GM21360 (cell line): ENCODE measurements around the gene HS6ST2.
"Not testable (repeated sequence)": the region's sequence is repeated elsewhere in the genome, so short reads cannot be mapped to it uniquely, and the experiment has no call there.

ENCODE experiments used
- ATAC-seq: cut with Tn5 transposase; IDR thresholded peaks from one replicate; pipeline ENCODE4 v1.9.1; 2021; ENCODE audit warnings: mild to moderate bottlenecking, moderate library complexity; ENCODE audit not compliant: unreplicated experiment

HS6ST2 gene

DNA sequence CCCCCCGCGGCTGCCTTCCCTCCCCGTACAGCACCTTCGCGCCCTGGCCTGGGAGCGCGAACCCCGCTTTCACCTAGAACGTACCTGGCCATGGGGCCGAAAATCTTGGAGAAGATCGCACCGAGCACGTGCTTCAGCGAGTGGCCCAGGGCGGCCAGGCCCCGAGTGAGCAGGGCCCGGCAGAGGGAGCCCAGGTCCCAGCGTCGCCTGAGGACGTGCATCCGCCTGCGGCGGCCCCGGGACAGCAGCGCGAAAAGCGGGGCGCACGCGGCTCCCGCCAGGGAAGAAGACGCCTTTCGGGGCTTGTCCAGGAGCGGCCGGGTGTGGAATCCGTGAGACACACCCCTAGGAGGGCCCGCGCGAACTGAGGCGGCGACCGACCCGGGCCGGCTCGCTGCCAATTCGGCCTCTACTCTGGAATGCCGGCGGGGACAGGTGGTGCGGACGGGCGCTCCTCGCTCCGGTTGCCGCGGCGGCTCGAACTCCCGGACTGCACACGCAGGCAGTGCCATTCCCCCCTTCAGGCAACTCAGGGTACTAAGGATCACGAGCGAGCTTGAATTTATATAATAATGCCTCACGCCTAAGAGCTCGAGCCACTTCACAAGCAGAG, at the start of gene HS6ST2:
Gene HS6ST2, minus strand, starts transcription at position 539 of the 613 bp plus-strand sequence.
- ATAC-seq: no peak

DNA sequence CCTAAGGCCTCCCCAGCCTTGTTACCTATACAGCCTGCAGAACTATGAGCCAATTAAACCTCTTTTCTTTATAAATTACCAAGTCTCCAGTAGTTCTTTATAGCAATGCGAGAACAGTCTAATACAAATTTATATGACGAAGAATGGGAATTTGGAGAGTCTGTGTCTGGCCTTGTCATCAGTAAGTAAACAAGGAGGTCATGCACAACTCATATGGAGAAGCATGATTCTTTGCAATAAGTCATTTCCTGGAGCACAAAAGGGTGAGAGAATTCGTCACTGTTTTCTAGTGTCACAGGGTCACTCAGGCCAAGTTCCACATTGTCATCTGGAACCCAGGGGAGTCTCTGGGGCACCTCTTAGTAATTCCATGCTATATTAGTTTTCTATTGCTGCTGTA, 49.0 kb upstream of the HS6ST2 start:
- ATAC-seq: no peak

DNA sequence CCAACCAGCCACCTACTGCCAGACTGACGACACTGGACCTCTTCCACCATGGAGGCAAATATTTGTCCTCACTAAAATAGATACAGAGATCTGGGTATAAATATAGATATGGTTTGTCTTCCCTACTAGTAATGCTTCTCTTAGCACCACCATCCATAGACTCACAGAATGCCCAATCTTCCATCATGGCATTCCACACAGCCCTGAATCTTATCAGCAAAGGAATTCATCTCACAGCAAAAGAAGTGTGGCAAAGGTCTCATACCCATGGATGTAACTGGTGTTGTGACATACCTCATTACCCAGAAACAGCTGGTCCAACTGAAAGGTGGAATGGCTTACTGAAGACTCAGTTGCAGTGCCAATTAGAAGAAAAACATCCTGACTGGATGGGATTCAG, 47.2 kb upstream of the HS6ST2 start:
- ATAC-seq: no peak

DNA sequence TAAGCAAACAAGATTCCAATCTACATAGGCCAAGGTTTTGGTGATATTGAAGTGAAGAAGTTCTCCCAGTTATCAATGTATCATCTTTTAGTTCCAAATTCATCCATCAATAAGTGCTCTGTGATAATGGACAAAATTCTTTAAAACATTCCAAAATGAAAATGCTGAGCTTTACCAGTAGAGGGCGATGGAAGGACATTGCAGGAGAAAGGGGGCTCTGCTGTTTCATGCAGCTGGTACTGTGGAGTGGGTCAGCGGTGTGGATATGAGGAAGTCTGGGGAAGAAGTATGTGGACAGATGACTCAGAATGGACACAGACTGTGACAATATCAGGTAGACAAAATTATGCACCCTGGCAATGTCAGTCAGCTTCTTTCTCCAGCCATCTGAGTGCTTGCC, 46.6 kb upstream of the HS6ST2 start:
- ATAC-seq: no peak

DNA sequence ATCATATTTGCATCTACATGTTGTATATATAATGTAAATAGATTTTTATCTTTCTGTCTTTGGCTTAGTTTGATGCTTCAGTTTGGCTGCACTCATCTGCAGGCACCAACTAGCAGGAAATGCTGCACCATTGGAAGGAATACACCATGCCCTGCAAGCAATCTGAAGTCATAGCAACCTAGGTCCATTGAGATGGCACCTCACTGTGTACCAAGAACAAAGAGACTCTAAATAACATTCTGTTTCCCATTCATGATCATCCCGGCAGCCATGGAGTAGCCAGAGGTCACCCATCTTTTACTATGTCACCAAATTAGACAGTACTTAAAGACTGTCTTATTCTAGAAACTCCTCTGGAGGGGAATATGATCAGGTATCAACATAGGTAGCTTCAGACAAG, 40.8 kb upstream of the HS6ST2 start:
- ATAC-seq: no peak

DNA sequence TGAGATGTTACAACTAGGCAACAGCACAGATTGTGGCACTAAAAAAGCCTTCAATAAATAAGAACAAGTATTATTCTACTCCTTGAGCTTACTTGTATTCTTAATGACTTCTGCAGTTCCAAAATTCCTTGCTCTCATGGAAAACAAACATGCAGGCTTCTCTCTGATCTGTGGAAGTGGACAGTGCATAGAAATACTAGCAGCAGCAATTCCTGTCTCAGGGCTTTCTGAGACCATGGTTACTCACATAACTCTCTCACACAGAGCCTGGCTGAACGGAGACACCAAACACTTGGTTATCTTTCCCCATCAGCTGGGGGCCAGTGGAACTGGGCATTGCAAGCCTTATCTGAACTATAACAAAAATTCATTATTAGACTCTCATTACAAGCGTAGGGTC, 32.4 kb upstream of the HS6ST2 start:
- ATAC-seq: no peak

DNA sequence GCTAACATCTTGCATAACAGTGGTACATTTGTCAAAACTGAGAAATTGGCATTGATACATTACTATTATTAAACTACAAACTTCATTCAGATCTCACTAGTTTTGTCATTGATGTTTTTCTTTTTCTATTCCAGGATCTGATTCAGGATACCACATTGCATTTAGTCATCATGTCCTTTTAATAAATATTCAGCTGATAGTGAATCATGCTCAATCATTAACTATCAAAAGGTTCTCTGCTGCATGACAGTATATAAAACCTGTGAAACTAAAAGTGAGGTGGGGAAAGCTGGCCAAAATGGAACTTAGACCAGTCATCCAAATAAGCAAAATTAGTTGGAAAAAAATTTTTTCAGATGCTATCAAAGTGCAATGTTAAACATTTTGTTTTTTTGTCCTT, 28.1 kb upstream of the HS6ST2 start:
- ATAC-seq: no peak

DNA sequence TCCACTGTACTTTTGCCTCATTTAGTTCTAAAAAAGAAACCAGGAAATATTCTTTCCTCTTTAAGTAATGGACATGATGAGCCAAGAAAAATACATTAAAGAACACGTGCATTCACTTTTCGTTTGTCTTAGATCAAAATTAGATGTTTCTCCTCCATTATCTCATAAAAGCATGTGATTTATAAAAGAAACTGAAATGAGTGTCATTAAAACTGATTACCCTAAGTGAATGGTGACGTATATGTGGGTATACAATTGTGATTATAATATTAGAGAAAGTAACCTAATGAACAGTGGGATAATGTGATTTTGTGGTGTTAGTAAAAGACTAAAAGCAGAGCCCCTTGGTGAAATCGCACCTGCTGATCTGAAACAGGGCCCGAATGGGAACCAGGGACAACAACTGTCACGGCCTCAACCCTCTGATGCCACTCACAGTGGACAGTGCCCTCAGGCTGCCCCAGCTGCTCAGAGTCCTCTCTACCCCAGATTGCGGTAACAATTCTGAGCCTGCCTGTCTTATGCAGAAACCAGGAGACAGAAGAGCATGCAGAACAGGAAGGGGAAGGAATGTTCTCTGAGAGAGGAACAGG, 25.7 kb upstream of the HS6ST2 start:
- ATAC-seq: no peak

DNA sequence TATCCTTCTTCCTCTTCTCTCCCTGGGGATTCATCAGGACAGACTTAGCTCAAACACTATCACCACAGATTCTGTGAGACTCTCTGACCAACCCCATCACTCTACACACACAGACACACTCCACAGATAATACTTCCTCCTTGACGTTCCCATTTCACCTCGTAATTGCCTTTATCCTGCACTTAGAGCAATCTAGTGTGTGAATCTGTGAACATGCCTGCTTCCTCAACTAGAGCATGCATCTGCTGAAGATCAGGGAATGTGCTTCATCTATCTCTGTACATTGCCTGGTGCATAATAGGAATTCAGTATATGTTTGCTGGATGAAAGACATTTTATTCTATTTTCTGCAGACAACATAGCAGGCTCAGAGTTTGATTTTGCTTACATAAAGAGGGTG, 25.1 kb upstream of the HS6ST2 start:
- ATAC-seq: no peak

DNA sequence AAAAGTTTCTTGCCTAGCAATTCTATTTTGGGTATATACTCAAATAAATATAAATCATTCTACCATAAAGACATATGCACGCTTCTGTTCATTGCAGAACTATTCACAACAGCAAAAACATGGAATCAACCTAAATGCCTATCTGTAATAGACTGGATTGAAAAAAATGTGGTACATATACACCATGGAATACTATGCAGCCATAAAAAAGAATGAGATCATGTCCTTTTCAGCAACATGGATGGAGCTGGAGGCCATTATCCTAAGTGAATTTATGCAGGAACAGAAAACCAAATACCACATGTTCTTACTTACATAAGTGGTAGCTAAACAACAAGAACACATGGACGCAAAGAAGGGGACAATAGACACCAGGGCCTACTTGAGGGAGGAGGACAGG, 21.6 kb upstream of the HS6ST2 start:
- not testable (repeated sequence) for ATAC-seq

DNA sequence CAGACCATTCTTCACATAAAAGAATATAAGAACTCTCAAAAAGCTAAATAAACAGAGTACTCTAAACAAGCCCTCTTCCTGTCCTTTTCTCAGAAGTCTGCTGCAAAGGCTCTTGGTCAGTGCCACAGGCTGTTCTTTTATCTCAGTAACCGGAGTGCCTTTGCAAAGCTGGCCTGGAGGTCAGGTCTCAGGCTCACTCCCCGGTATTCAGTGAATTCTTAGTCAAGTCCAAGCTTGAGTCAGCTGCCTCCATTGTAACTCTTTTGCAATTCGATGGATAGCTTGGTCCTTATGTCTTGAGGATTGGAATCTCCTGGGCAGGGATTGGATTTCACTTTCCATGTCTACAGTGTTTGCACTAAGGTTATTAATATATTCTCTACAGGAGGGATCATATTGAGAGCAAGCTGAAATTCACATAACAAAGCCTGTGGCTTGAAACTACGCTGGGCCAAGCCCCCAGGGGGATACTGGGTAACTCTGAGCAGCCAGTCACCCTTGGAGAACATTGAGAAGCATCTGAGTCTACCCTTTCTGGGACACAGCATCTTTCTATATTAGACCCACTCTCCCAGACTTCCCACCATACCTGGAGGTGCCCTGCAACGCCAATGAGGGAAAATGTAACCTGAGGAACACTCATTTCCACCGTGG, 10.0 kb upstream of the HS6ST2 start:
- ATAC-seq: no peak

DNA sequence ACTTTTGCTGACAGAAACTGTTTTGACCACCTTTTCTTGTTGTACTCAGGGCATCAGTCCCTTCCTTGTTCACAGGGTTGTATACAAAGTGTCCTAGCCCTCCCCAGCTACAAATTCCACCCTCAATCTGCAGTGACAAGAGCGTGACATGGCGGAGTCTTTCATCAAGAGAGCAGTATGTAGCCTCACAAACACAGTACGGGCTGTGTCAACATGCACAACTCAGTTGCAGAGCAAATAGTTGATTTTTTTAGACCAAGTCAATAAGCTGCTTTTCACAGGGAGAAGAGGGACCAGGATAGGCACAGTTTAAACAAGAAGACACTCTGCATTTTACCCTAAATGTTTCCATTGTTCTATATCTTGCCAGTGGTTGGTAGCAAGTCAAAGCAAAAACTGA, 8.6 kb upstream of the HS6ST2 start:
- ATAC-seq: no peak

DNA sequence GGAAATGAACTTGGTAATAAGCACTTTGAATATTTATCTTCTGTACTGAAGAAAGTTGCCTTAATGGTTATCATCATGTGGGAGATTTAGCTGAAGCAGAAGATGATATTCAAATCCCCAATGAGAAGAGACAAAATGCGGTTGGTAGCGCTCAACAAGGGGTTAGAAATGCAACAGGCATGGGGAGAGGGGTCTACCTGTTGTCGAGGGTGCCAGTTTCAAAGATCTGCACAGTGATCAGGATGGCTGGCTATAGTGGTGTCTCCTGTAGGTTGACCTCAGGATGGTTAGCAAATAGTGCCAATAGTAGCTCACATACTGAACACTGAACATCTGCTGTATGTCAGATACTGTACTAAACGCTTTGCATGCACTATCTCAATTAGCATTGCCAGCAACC, 7.0 kb upstream of the HS6ST2 start:
- no peak for ATAC-seq

DNA sequence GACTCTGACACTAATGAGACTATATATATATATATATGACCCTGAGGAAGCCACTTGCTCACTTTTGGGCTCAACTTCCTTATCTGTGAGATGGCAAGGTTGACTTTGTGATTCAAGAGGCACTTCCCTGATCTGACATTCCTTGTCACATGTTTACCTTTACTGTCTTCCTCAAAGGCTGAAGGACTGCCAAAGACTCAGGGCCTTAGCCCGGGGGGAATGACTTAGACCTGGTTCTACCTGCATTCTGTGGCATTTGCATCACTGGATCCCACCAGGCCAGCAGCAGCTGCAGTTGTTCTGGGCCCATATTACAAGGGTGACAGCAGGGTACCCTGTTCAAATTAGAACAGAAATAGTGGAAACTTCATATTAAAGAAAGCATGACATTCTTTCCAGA, 3.1 kb upstream of the HS6ST2 start:
- no peak for ATAC-seq

DNA sequence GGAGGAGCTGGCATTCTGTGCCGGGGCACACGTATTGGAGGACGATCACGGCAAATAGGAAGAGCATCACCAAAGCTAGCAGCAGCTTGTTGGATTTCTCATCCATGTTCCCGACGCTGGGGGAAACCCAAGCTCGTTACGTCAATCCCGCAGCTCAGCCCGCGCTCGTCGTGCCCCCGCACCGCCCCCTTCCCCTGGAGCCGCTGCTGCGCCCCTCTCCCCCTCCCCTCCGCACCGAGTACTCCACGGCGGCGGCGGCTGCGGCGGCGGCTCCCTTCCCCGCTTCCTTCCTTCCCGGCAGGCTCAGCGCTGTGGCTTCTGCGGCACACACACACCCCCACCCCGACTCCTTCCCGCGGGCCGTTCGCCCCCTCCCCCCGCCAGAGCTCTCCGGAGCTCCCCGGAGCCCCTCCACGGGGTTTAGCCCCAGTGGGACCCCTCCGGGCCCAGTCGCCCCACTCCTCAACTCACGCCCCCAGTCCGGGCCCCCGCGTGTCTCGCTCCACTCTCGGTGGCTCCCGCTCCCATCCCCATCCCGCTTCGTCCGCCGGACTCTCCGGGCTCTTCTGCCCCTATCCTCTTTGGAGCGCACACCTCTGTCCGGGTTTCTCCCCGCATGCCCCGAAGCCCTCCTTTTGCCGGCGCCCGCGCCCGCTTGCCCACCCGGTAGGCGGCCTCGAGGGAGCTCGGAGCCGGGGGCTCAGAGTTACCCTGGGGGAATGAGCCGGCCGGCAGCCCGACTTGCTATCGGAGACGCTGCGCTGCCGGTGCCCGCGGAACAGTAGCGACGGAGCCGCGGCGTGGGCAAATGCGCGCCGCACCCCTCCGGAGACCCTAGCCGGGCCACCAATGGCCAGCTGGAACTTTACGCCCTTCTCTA, 978 bp downstream of the HS6ST2 start:
- no peak for ATAC-seq

DNA sequence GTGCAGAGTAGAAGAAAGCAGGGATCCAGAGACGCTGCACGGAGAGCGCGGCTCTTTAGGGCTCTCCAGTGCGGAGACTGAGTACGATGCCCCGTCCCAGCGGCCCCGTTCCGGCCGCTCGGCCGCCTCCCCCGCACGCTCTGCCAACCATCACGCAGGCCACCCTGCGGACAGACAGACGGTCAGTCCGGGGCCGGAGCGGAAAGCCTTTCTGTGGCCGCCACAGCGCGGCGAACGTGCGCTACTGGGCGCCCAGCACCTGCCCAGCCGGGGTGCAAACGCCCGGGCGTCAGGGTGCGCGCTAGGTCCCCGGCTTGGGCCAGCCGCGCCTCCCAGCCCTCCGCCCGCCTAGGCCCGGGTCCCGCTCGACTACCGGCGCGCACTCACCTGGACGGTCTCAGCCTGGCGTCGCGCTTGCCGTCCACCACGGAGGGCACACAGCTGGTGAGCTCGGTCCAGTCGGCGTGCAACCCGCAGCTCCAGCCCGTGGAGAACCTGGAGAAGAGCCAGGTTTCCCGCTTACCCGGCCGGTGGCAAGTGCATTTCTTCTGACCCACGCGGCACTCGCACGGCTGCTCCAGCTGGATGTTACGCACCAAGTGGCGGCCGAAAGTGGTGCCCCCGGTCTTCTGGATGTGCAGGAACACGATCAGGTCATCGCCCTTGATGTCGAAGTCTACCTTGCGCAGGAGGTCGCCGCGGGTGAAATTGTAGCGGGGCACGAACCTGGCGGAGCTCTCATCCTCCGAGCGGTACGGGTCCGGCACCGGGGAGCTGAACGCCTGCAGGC, 1.8 kb downstream of the HS6ST2 start:
- ATAC-seq: no peak

DNA sequence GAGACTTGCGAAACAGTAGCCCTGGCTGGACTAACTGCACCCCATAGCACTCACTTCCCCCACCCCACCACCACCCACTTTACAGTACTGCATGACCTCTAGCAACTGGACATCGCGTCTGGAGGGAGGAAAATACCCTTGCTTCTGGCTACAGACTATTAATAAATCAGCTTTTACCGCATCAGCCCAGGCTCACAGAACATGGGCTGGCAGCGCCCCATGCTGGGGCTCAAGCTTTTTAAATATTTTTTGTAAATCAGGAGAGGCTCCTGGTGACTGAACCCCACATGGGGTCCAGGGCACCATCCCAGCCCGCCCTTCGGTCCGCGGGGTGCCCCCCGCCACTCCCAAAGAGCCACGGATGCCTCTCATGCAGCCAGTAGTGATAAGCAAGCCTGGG, 2.7 kb downstream of the HS6ST2 start:
- ATAC-seq: no peak

DNA sequence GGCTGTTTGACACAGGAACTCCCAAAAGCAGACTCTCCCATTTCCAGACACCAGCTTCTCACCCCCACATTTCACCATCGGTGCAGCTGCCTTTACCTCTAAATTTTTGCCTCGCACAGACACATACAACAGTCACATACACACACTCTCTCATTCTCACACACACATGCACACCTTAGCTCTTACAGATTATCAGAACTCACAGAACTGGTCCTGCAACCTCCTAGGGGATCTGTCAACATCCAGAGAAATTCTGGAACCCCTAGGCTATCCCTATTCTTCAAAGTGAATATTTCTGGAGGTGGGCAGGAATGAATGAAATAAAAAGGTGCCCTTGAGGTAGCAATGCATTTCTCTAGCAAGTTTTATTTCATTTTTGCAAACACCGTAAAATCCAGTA, 4.1 kb downstream of the HS6ST2 start:
- no peak for ATAC-seq

DNA sequence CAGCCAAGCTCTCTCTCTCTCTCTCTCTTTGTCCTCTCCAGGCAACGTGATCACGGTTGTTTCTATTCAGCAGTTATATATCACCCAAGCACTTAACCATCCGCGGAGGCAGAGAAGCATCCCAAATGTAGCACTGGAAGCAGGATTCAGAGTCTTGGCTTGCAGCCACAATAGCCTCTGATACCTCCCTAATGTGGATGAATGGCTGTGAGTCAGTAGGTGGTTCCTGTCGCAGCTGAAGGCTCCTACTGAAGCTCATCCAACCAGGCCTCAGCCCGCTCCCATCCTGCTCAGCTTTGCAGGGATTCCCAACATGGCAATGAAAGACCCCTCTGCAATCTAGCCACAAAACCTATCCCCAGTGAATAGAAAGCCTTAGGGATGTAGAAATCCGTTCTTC, 5.1 kb downstream of the HS6ST2 start:
- ATAC-seq: no peak

DNA sequence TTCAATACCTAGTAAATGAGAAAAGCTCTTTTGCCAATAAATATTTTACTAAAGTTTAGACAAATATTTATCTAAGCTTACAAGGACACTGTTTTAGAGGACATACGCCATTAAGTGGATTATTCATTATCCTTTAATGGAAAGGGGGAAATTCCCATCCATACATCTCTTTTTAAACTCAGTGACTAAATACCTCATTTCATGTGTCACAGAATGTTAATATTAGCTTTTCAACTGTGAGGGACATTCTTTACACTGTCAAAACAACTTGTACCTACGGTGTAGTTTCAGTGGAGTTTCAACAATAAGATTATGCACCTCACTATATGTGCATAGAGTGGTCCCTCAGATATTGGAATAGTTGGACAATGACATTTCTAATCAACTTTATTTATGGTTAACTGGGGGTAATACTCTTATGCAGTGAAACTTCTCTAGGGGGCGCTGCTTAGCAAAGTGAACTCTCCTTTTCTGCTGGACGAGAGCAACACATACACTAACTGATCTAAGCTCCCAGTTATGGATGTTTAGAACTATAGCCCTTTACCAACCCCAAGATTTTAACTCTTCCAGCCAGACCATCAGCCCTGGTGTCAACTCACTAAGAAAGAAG, 9.7 kb downstream of the HS6ST2 start:
- ATAC-seq: no peak
